GM12873 (cell line): ENCODE results near the gene MOV10.

ENCODE experiments used
- CTCF ChIP-seq: IDR thresholded peaks from 2 replicates; pipeline ENCODE4 v1.5.1; 2012; ENCODE audit warnings: low read depth, mild to moderate bottlenecking, moderate library complexity, low read length, control low read depth; ENCODE audit not compliant: insufficient read depth; ENCODE audit errors: missing control alignments

MOV10 gene

GRCh38 chr1:112715264-112716053, 41.0 kb downstream of the MOV10 start, which contains the start of gene PPM1J:
Gene PPM1J, minus strand, starts transcription at chr1:112715332. Its CDS starts 31 bp downstream, at chr1:112715301.
- no peak for TF ChIP-seq CTCF

GRCh38 chr1:112716133-112716720, 41.8 kb downstream of the MOV10 start:
- TF ChIP-seq CTCF = peak; percentile 99

- TF ChIP-seq CTCF = no peak
These were observed 42.9 kb downstream of the MOV10 start for GRCh38 chr1:112717263-112717873.

- TF ChIP-seq CTCF = peak; percentile 90
These were observed 44.4 kb downstream of the MOV10 start for GRCh38 chr1:112718691-112719418.

GRCh38 chr1:112719706-112720105, 45.2 kb downstream of the MOV10 start:
- TF ChIP-seq CTCF = no peak

GRCh38 chr1:112720800-112721199, 46.3 kb downstream of the MOV10 start:
- no peak for TF ChIP-seq CTCF
